ENCODE data around the gene WHRN.

- no peak for TF ChIP-seq CTCF (conservative IDR thresholded peaks at IDR 0.05)
- no peak for TF ChIP-seq EZH2 (IDR thresholded peaks at IDR 0.05; ENCODE audit: low read depth)
These were observed 93.1 kb downstream of the WHRN start for GRCh38 chr9:114412048-114412683.

Measured in PC-9 (cell line).